HPDE6-E6E7 (cell line): ENCODE measurements around the gene ATP8A1.
"Not testable (repeated sequence)": the region's sequence is repeated elsewhere in the genome, so short reads cannot be mapped to it uniquely, and the experiment has no call there.

Experiments
- DNase-seq: peaks from one replicate; pipeline ENCODE4 v3.0.0; 2011; ENCODE audit warnings: missing footprints; ENCODE audit errors: extremely low spot score

ATP8A1 gene

GRCh38 chr4:42470023-42470422 lies 186.9 kb downstream of the ATP8A1 start:
- DNase-seq, result no peak

- DNase-seq, result not testable (repeated sequence)
Measured at GRCh38 chr4:42467777-42468176, 189.1 kb downstream of the ATP8A1 start.

GRCh38 chr4:42466273-42466844 lies 190.5 kb downstream of the ATP8A1 start:
- no peak for DNase-seq

- DNase-seq, result no peak
Measured at GRCh38 chr4:42464550-42465094, 192.3 kb downstream of the ATP8A1 start.

GRCh38 chr4:42461216-42461615 lies 195.7 kb downstream of the ATP8A1 start:
- DNase-seq, result not testable (repeated sequence)

DNA sequence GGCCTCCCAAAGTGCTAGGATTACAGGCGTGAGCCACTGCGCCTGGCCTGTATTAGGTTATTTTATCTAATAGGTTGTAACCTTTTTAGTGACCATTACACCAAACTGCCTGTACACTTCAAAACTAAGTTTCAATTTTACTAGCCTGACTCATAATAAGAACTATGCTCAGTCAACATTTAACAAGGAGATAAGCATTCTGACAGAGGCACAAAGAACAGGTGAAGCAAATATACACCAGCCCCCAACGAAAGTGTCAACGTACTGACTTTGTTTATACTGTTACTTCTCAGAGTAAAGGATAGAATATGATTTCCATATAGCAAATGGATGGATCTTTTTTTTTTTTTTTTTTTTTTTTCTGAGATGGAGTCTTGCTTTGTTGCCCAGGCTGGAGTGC lies 196.9 kb downstream of the ATP8A1 start:
- DNase-seq, result no peak

DNA sequence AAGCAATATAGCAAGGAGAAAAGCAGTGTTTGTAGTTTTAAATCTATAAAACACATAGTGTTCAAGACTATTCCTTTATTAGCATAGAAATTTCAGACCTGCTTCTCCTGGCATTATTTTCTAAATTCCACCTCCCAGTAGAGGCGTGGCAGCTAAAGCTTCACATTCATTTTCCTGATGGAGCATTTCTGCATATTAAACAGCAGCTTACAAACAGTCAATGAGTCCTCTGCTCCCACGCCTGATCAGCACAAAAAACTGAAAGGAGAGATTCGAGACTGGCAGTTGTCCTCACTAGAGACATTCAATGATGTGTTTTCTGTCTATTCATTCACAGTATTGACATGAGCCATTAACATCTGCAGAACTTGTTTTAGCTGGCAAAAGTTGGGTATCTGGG lies 198.2 kb downstream of the ATP8A1 start:
- DNase-seq, result no peak

DNA sequence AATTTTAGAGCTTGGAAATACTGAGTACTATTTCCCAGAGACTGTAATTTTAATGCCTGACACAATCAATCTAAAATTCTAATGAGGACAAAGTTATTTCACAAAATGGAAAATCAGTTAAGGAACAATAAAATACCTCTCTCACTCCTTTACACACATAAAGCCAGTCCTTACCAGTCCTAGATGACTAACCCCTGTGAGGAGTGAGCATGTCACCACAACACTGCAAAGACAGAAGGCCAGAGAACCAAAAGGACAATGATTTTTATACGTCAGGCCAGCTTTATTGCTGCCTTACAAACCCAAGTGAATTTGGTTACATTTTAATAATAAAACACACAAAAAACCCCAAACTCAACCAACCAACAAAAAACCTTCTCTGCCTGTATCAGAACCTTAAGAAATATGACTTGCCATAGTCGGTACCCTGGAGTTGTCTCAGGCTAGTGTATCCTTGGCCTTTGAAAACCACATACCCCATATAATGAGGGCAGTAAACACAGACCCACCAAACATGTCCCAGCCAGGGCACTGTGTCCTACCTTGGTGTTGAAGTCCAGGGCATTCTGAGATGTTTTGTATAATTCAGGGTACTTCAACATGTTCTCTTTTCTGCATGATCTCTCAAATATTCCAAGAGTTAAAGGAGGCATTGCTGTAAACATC lies 202.0 kb downstream of the ATP8A1 start:
- DNase-seq, result peak; percentile 12

DNA sequence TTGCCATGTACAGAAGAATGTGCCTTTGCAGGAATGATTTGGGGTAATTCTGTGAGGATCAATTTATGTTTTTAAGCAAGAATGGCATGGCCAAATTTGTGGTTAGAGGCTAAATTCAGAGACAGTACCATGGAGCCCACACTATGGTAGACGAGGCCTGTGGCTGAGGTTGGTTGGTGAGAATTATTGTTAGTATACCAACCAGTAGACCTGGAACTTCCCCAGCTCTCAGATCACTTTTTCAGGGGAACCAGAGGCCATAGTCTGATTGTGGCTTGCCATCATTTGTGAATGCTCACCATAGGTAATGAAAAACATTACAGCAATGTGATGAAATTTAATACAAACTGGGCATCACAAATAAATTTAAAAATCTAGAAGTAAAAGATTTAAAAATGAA lies 203.3 kb downstream of the ATP8A1 start:
- DNase-seq, result no peak

DNA sequence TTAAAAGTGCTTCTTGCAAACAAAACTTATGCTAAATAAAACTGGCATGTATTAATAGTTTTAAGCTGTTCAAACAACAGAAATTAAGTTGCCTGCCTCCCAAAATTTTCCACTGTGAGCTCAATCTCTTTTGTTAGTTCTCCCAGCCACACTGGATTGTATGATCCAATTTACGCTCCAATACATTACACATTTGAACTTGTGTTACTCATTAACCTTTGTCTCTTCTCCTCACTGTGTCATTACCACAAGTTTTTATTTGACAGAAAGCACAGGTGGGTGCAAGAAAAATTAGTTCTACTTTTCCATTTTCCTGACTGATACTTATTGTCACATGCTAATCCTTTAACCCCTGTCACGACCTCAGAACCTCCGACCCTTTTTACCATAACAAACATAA lies 204.1 kb downstream of the ATP8A1 start:
- no peak for DNase-seq

DNA sequence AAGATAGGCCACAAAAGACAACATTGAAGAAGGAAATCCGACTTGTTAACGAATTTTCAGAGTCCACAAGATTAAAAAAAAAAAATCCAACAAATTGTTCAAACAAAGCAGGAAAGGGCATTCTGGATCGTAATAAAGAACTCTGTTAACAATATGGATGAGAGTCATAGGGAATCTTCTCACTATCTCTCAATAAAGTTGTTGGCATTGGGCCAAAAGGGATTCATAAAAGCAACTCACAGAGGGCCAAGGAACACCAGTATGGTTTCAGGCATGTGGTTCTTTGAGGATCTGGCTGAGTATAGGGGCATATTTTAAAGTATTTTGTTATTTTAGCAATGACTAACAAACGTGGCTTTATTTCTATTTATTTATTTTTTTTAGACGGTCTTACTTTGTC lies 210.1 kb downstream of the ATP8A1 start:
- no peak for DNase-seq

DNA sequence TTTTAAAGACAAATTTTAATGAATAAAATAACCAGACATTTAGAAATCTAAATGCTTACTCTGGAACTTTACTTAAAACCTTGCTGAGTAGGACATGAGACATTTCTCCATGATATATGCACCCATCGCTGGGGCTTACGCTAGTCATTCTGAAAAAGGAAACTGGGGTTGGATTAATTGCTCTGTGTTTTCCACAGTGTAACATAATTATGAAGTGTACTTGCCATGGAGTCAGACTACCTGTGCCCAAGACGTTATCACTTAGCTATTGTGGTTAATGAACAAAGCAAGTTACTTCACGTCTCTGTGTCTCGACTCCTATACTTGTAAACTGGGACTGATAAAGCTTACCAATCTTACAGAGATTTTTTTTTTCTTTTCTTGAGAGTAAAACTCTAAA lies 211.9 kb downstream of the ATP8A1 start:
- DNase-seq, result no peak

DNA sequence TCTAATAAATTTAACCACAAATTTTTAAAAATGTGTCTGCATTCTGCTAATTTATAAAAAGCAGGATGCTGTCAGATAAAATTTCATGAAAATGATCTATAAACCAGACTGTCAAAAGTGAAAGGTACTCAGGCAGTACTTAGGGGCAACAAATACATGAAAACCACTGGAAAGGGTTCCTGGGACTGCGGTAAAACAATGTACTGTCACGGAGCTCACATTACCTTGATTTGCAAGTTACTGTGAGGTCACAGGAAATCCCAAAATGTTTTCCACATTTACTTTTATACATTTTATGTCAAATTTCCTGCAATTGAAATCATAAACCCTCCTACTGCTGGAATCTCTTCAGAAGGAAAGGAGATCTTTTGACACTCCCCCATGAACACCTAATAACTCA lies 214.3 kb downstream of the ATP8A1 start:
- no peak for DNase-seq

DNA sequence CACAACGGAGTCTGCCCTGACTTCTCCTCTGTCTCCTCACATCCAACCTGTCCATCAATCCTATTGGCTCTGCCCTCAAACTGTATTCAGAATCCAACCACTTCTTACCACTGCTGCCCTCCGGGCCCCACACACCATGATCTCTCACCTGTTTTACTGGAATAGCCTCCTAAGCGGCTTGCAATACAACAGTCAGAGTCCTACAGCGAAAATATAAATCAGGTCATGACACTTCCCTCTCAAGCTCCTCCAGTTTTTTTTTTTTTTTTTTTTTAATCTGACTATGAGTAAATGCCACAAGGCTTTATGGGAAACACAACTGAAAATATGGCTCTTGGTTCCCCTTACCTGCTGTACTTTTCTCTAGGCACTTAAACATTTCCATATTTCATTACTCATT lies 216.8 kb downstream of the ATP8A1 start:
- DNase-seq, result no peak

GRCh38 chr4:42436928-42437565 lies 219.9 kb downstream of the ATP8A1 start:
- DNase-seq, result no peak

DNA sequence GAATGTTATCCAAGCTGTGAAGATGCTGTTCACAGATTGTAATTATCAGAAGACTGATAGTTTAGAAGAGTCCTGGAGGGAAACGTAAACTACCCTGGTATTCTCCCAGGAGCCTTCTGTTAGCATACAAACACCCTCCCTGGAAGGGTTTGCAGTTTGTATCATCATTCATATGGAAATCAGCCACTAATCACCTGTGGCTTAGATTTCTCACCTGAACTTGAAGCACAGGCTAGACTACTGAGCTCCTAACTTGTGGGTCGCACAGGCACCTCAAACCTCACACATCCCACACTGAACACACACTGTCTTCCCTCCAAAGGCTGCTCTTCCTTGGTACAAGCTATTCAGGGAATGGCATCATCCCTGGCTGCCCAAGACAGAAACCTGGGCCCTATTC lies 228.9 kb downstream of the ATP8A1 start:
- no peak for DNase-seq

DNA sequence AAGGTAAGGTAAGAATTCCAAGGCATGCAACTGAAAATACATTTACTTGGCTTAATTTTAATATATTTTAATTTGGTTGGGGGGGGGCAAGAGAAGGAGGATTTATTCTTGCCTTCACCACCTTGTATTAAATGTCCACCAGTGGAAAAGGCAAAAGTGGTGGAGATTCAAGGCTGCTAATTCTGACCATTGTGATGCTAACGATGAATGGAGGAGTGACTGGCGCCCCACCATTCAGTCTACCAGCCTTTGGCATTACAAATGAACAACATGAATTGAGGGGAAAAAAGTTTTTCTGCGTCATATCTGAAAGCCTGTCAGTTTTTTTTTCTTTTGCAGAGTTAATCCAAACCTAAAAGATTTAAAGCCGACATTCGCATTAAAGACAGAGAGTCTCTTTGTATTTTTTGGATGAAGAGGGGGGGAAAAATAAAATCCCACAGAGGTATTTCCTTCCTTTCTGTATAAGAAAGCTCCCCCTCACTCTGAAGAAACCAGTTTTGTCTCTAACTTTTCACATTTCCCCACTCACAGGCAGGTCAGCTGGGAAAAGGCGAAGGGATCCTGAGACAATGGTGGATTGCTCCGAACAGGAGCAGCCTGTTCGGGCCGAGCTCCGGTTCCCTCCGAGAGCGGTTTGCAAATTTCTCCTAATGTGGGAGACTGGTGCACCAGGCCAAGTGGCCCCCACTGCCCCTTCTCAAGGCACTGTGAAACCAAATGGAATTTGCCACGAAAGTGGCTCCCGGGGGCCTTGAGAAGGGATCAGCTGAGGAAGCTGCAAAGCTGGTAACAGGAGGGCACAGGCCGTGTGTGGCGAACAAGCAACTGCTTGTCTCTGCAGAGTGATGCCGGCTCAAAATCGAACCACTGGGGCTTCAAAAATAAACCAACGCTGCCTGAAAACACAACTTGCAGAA lies 231.5 kb downstream of the ATP8A1 start:
- DNase-seq, result no peak

- DNase-seq, result no peak
Measured at GRCh38 chr4:42420140-42420539, 236.8 kb downstream of the ATP8A1 start.

DNA sequence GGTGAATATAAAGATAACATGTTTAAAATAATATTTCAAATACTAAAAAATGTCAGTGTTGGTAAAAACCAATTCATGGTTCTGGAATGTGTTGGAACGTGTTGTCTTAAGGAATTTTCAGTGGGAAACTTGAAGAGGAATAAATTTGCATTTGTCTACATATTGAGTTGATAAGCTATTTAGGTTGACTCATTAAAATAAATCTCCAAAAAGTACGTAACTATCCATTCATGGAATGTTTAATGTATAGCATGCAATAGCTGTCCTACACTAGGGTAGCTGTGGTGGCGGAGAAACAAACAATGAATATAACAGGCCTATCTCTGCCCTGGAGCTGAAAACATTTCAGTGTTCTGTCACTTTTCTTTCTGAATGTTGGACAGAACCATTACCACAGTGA lies 239.4 kb downstream of the ATP8A1 start:
- no peak for DNase-seq

GRCh38 chr4:42416017-42416416 lies 240.9 kb downstream of the ATP8A1 start:
- DNase-seq, result no peak

GRCh38 chr4:42415281-42415680 lies 241.6 kb downstream of the ATP8A1 start:
- no peak for DNase-seq

GRCh38 chr4:42412251-42412650 lies 244.7 kb downstream of the ATP8A1 start:
- no peak for DNase-seq
